HG02840 (cell line): ENCODE results near the gene CHD8.
A peak's percentile ranks its signal among the peaks of the same experiment; 100 is the strongest.
"Not testable (repeated sequence)": the region's sequence is repeated elsewhere in the genome, so short reads cannot be mapped to it uniquely, and the experiment has no call there.

Experiments
- ATAC-seq: cut with Tn5 transposase; IDR thresholded peaks from one replicate; pipeline ENCODE4 v1.9.1; 2021; ENCODE audit warnings: mild to moderate bottlenecking, moderate library complexity, moderate number of reproducible peaks; ENCODE audit not compliant: unreplicated experiment, low FRiP score

The CHD8 gene

GRCh38 chr14:21455912-21456667 is at the start of gene CHD8:
Gene CHD8 (minus strand): TSS chr14:21456123. CDS start chr14:21431643, 24,480 bp downstream.
- ATAC-seq, result peak; percentile 96

- peak; percentile 78 for ATAC-seq
Observed at GRCh38 chr14:21505012-21505553, 49.2 kb upstream of the CHD8 start.

- ATAC-seq, result no peak
Observed at GRCh38 chr14:21503376-21503775, 47.5 kb upstream of the CHD8 start.

- ATAC-seq, result no peak
Observed at GRCh38 chr14:21501568-21501967, 45.6 kb upstream of the CHD8 start.

- ATAC-seq, result no peak
Observed at GRCh38 chr14:21498540-21499526, 42.9 kb upstream of the CHD8 start.

- ATAC-seq, result no peak
Observed at GRCh38 chr14:21496453-21496852, 40.5 kb upstream of the CHD8 start.

- ATAC-seq, result no peak
Observed at GRCh38 chr14:21494902-21495762, 39.2 kb upstream of the CHD8 start.

GRCh38 chr14:21486640-21487087 is 30.7 kb upstream of the CHD8 start:
- no peak for ATAC-seq

- ATAC-seq, result peak; percentile 99
Observed at GRCh38 chr14:21476925-21477681, 21.2 kb upstream of the CHD8 start, which contains the start of the genes RAB2B and TOX4. Gene RAB2B (minus strand): TSS chr14:21476959. CDS start chr14:21476872, 87 bp downstream. Gene TOX4 (plus strand): TSS chr14:21477195. CDS start chr14:21477279, 84 bp downstream.

- peak; percentile 35 for ATAC-seq
Observed at GRCh38 chr14:21476523-21476924, 20.6 kb upstream of the CHD8 start.

- ATAC-seq, result no peak
Observed at GRCh38 chr14:21475767-21476522, 20.0 kb upstream of the CHD8 start.

GRCh38 chr14:21467616-21468015 is 11.7 kb upstream of the CHD8 start:
- ATAC-seq, result no peak

GRCh38 chr14:21455592-21455911 is 371 bp downstream of the CHD8 start:
- ATAC-seq, result peak; percentile 17

- no peak for ATAC-seq
Observed at GRCh38 chr14:21454843-21455544, 929 bp downstream of the CHD8 start.

GRCh38 chr14:21449899-21450216 is 6.1 kb downstream of the CHD8 start:
- no peak for ATAC-seq

- ATAC-seq, result not testable (repeated sequence)
Observed at GRCh38 chr14:21442657-21443056, 13.3 kb downstream of the CHD8 start.

- no peak for ATAC-seq
Observed at GRCh38 chr14:21440859-21441258, 15.1 kb downstream of the CHD8 start.
